VCaP (cell line): ENCODE results near the gene TNPO2.
"Not testable (repeated sequence)": the region's sequence is repeated elsewhere in the genome, so short reads cannot be mapped to it uniquely, and the experiment has no call there.

ENCODE experiments used
- H3K27ac ChIP-seq: fragments of 450-650 bp; 2 replicates; pipeline ENCODE4 v1.5.1; 2017
- CTCF ChIP-seq: fragments of 450-650 bp; conservative IDR thresholded peaks from 2 replicates; pipeline ENCODE4 v1.5.1; 2017; ENCODE audit warnings: mild to moderate bottlenecking, moderate library complexity

TNPO2 gene

GRCh38 chr19:12703046-12703445 lies 20.7 kb downstream of the TNPO2 start:
- H3K27ac ChIP-seq, result no peak overlapping the region
- TF ChIP-seq CTCF, result no peak

GRCh38 chr19:12701596-12702282 lies 22.0 kb downstream of the TNPO2 start:
- no peak for TF ChIP-seq CTCF
- no peak overlapping the region for H3K27ac ChIP-seq

- TF ChIP-seq CTCF, result no peak
- H3K27ac ChIP-seq, result no peak overlapping the region
Measured at GRCh38 chr19:12698138-12698537, 25.6 kb downstream of the TNPO2 start.

- H3K27ac ChIP-seq, result not testable (repeated sequence)
Measured at GRCh38 chr19:12697425-12697824, 26.3 kb downstream of the TNPO2 start.

- TF ChIP-seq CTCF, result no peak
- H3K27ac ChIP-seq, result peak within 1 kb of the TSS; percentile 77
Measured at GRCh38 chr19:12696366-12697335, 27.1 kb downstream of the TNPO2 start, which contains the start of gene FBXW9. Gene FBXW9 (minus strand): TSS chr19:12696631. CDS start chr19:12696581, 50 bp downstream.

- no peak for TF ChIP-seq CTCF
- peak overlapping the region; percentile 77 for H3K27ac ChIP-seq
Measured at GRCh38 chr19:12695997-12696365, 27.8 kb downstream of the TNPO2 start.

- no peak for TF ChIP-seq CTCF
- peak overlapping the region; percentile 77; the same call in 1 of the 2 replicates for H3K27ac ChIP-seq
Measured at GRCh38 chr19:12695514-12695913, 28.2 kb downstream of the TNPO2 start.
